Measurements from ENCODE around the gene GPR156.

GPR156 gene

GRCh38 chr3:120198305-120198878 is 86.6 kb downstream of the GPR156 start:
- no peaks in the 10 kb centered on the region for H3K27me3 ChIP-seq (ENCODE audit: control insufficient read depth in 1 of 2, insufficient read depth in 2 of 2, low read length in 2 of 2)
- no peak overlapping the region for H3K27ac ChIP-seq (ENCODE audit: low read length)
- H3K36me3 ChIP-seq (ENCODE audit: control insufficient read depth in 2 of 2, insufficient read depth in 2 of 2, low read length in 2 of 2) = no peaks in the 10 kb centered on the region
- no peaks in the 10 kb centered on the region for H3K9me3 ChIP-seq (ENCODE audit: control insufficient read depth in 2 of 2, low read length in 2 of 2)
- H3K4me1 ChIP-seq (ENCODE audit: control insufficient read depth, insufficient read depth, low read length) = peaks cover 4% of the 10 kb centered on the region
- no peak overlapping the region for H3K9ac ChIP-seq (ENCODE audit: low read length in 2 of 2)
- H3K4me3 ChIP-seq (ENCODE audit: low read length in 2 of 2) = no peak overlapping the region

GRCh38 chr3:120196812-120197211 is 88.2 kb downstream of the GPR156 start:
- Histone ChIP-seq H3K4me1 (ENCODE audit: control insufficient read depth, insufficient read depth, low read length) (no peaks in the 10 kb centered on the region), H3K4me3 (ENCODE audit: low read length in 2 of 2) (no peak overlapping the region), H3K9ac (ENCODE audit: low read length in 2 of 2) (no peak overlapping the region), H3K9me3 (ENCODE audit: control insufficient read depth in 2 of 2, low read length in 2 of 2) (no peaks in the 10 kb centered on the region), H3K27me3 (ENCODE audit: control insufficient read depth in 1 of 2, insufficient read depth in 2 of 2, low read length in 2 of 2) (no peaks in the 10 kb centered on the region), H3K36me3 (ENCODE audit: control insufficient read depth in 2 of 2, insufficient read depth in 2 of 2, low read length in 2 of 2) (no peaks in the 10 kb centered on the region), H3K27ac (ENCODE audit: low read length) (no peak overlapping the region)

GRCh38 chr3:120196333-120196732 is 88.7 kb downstream of the GPR156 start:
- Histone ChIP-seq H3K9me3 (ENCODE audit: control insufficient read depth in 2 of 2, low read length in 2 of 2) (no peaks in the 10 kb centered on the region), H3K27me3 (ENCODE audit: control insufficient read depth in 1 of 2, insufficient read depth in 2 of 2, low read length in 2 of 2) (no peaks in the 10 kb centered on the region), H3K4me3 (ENCODE audit: low read length in 2 of 2) (no peak overlapping the region), H3K27ac (ENCODE audit: low read length) (no peak overlapping the region), H3K4me1 (ENCODE audit: control insufficient read depth, insufficient read depth, low read length) (no peaks in the 10 kb centered on the region), H3K9ac (ENCODE audit: low read length in 2 of 2) (no peak overlapping the region), H3K36me3 (ENCODE audit: control insufficient read depth in 2 of 2, insufficient read depth in 2 of 2, low read length in 2 of 2) (no peaks in the 10 kb centered on the region)

DNA sequence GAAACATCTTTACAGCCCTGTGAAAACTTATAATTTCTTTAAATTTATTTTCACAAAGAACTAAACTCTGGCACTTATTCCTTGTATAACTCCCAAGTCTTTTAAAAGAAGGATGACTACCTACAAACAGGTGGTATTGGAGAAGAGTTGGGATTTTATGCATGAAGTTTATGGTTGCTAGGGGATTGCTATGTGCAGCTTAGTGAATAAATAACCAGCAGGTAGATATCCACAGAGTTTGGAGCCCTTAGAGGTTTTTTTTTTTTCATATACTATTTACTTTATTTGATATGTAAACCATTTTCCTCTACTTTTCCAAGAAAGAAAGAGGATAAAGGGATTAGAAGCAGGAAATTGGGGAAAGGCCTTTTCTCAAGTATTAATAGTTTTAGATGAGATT is 91.5 kb downstream of the GPR156 start:
- Histone ChIP-seq H3K27ac (ENCODE audit: low read length) (no peak overlapping the region), H3K4me3 (ENCODE audit: low read length in 2 of 2) (no peak overlapping the region), H3K27me3 (ENCODE audit: control insufficient read depth in 1 of 2, insufficient read depth in 2 of 2, low read length in 2 of 2) (no peaks in the 10 kb centered on the region), H3K9ac (ENCODE audit: low read length in 2 of 2) (no peak overlapping the region), H3K9me3 (ENCODE audit: control insufficient read depth in 2 of 2, low read length in 2 of 2) (no peaks in the 10 kb centered on the region), H3K36me3 (ENCODE audit: control insufficient read depth in 2 of 2, insufficient read depth in 2 of 2, low read length in 2 of 2) (no peaks in the 10 kb centered on the region), H3K4me1 (ENCODE audit: control insufficient read depth, insufficient read depth, low read length) (no peaks in the 10 kb centered on the region)

GRCh38 chr3:120192579-120192978 is 92.4 kb downstream of the GPR156 start:
- H3K9me3 ChIP-seq (ENCODE audit: control insufficient read depth in 2 of 2, low read length in 2 of 2) = no peaks in the 10 kb centered on the region
- no peaks in the 10 kb centered on the region for H3K27me3 ChIP-seq (ENCODE audit: control insufficient read depth in 1 of 2, insufficient read depth in 2 of 2, low read length in 2 of 2)
- H3K36me3 ChIP-seq (ENCODE audit: control insufficient read depth in 2 of 2, insufficient read depth in 2 of 2, low read length in 2 of 2) = no peaks in the 10 kb centered on the region
- no peak overlapping the region for H3K27ac ChIP-seq (ENCODE audit: low read length)
- no peak overlapping the region for H3K9ac ChIP-seq (ENCODE audit: low read length in 2 of 2)
- H3K4me3 ChIP-seq (ENCODE audit: low read length in 2 of 2) = no peak overlapping the region
- no peaks in the 10 kb centered on the region for H3K4me1 ChIP-seq (ENCODE audit: control insufficient read depth, insufficient read depth, low read length)

GRCh38 chr3:120192159-120192558 is 92.9 kb downstream of the GPR156 start:
- Histone ChIP-seq H3K27ac (ENCODE audit: low read length) (no peak overlapping the region), H3K4me1 (ENCODE audit: control insufficient read depth, insufficient read depth, low read length) (no peaks in the 10 kb centered on the region), H3K9me3 (ENCODE audit: control insufficient read depth in 2 of 2, low read length in 2 of 2) (no peaks in the 10 kb centered on the region), H3K36me3 (ENCODE audit: control insufficient read depth in 2 of 2, insufficient read depth in 2 of 2, low read length in 2 of 2) (no peaks in the 10 kb centered on the region), H3K9ac (ENCODE audit: low read length in 2 of 2) (no peak overlapping the region), H3K4me3 (ENCODE audit: low read length in 2 of 2) (no peak overlapping the region), H3K27me3 (ENCODE audit: control insufficient read depth in 1 of 2, insufficient read depth in 2 of 2, low read length in 2 of 2) (no peaks in the 10 kb centered on the region)

DNA sequence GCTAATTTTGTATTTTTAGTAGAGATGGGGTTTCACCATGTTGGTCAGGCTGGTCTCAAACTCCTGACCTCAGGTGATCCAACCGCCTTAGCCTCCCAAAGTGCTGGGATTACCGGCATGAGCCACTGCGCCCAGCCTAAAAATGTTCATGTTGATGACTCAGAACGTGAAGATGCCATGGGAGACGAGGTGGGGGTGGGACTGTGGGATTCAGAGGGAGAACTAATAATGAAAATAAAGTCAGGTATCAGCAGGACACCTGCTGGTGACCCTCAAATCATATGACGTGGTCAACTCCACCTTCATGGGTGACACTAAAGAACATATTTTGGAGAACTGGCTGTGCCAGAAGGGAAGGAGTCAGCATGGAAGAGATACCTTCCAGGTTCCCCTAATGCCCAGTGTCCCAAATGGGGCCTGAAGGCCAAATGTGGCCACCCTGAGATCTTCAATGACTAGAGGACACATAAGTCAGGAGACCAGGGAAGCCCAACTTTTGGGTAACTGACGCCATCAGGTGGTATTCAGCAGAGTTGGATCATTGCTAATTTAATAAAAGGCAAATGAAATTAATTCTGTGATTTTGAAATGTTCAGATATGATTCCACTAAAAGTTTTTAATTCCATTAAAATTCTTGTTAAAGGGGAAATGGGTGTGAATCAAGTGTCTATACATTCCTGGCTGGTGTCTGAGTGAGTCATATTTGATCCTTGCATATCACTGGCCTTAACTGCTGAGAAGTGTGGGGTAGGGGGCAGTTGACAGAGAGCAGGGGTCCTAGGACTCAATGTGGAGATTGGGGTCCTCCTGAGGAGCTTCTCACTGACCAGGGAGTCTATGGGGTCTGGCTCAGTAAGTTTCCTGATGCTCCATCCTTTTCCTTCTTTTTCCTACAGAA is 102.2 kb downstream of the GPR156 start:
- Histone ChIP-seq H3K4me1 (ENCODE audit: control insufficient read depth, insufficient read depth, low read length) (no peaks in the 10 kb centered on the region), H3K27me3 (ENCODE audit: control insufficient read depth in 1 of 2, insufficient read depth in 2 of 2, low read length in 2 of 2) (no peaks in the 10 kb centered on the region), H3K36me3 (ENCODE audit: control insufficient read depth in 2 of 2, insufficient read depth in 2 of 2, low read length in 2 of 2) (no peaks in the 10 kb centered on the region)

GRCh38 chr3:120181632-120182031 is 103.4 kb downstream of the GPR156 start:
- Histone ChIP-seq H3K27me3 (ENCODE audit: control insufficient read depth in 1 of 2, insufficient read depth in 2 of 2, low read length in 2 of 2) (no peaks in the 10 kb centered on the region), H3K9ac (ENCODE audit: low read length in 2 of 2) (no peak overlapping the region), H3K27ac (ENCODE audit: low read length) (no peak overlapping the region), H3K9me3 (ENCODE audit: control insufficient read depth in 2 of 2, low read length in 2 of 2) (no peaks in the 10 kb centered on the region), H3K4me3 (ENCODE audit: low read length in 2 of 2) (no peak overlapping the region), H3K36me3 (ENCODE audit: control insufficient read depth in 2 of 2, insufficient read depth in 2 of 2, low read length in 2 of 2) (no peaks in the 10 kb centered on the region), H3K4me1 (ENCODE audit: control insufficient read depth, insufficient read depth, low read length) (no peaks in the 10 kb centered on the region)

More for the DNA sequence above, 102.2 kb downstream of the GPR156 start:
- H3K4me3 ChIP-seq (ENCODE audit: low read length in 2 of 2) = no peak overlapping the region
- no peak overlapping the region for H3K9ac ChIP-seq (ENCODE audit: low read length in 2 of 2)
- H3K9me3 ChIP-seq (ENCODE audit: control insufficient read depth in 2 of 2, low read length in 2 of 2) = no peaks in the 10 kb centered on the region
- H3K27ac ChIP-seq (ENCODE audit: low read length) = no peak overlapping the region

GRCh38 chr3:120180731-120181412 is 104.2 kb downstream of the GPR156 start:
- Histone ChIP-seq H3K4me1 (ENCODE audit: control insufficient read depth, insufficient read depth, low read length) (no peaks in the 10 kb centered on the region), H3K27me3 (ENCODE audit: control insufficient read depth in 1 of 2, insufficient read depth in 2 of 2, low read length in 2 of 2) (no peaks in the 10 kb centered on the region), H3K4me3 (ENCODE audit: low read length in 2 of 2) (no peak overlapping the region), H3K9ac (ENCODE audit: low read length in 2 of 2) (no peak overlapping the region), H3K36me3 (ENCODE audit: control insufficient read depth in 2 of 2, insufficient read depth in 2 of 2, low read length in 2 of 2) (no peaks in the 10 kb centered on the region), H3K27ac (ENCODE audit: low read length) (no peak overlapping the region), H3K9me3 (ENCODE audit: control insufficient read depth in 2 of 2, low read length in 2 of 2) (no peaks in the 10 kb centered on the region)

GRCh38 chr3:120177707-120178306 is 107.2 kb downstream of the GPR156 start:
- Histone ChIP-seq H3K4me3 (ENCODE audit: low read length in 2 of 2) (no peak overlapping the region), H3K9me3 (ENCODE audit: control insufficient read depth in 2 of 2, low read length in 2 of 2) (no peaks in the 10 kb centered on the region), H3K9ac (ENCODE audit: low read length in 2 of 2) (no peak overlapping the region), H3K36me3 (ENCODE audit: control insufficient read depth in 2 of 2, insufficient read depth in 2 of 2, low read length in 2 of 2) (no peaks in the 10 kb centered on the region), H3K4me1 (ENCODE audit: control insufficient read depth, insufficient read depth, low read length) (no peaks in the 10 kb centered on the region), H3K27ac (ENCODE audit: low read length) (no peak overlapping the region), H3K27me3 (ENCODE audit: control insufficient read depth in 1 of 2, insufficient read depth in 2 of 2, low read length in 2 of 2) (no peaks in the 10 kb centered on the region)
